DMS53 treated with DMSO at 0.1 percent for 48 hours (cell line): ENCODE data around the gene TNFRSF8.

ENCODE experiments used
- DNase-seq: peaks from one replicate; lab custom pipeline; 2025; ENCODE audit not compliant: unreplicated experiment; lab: John Stamatoyannopoulos, UW

TNFRSF8 gene

DNA sequence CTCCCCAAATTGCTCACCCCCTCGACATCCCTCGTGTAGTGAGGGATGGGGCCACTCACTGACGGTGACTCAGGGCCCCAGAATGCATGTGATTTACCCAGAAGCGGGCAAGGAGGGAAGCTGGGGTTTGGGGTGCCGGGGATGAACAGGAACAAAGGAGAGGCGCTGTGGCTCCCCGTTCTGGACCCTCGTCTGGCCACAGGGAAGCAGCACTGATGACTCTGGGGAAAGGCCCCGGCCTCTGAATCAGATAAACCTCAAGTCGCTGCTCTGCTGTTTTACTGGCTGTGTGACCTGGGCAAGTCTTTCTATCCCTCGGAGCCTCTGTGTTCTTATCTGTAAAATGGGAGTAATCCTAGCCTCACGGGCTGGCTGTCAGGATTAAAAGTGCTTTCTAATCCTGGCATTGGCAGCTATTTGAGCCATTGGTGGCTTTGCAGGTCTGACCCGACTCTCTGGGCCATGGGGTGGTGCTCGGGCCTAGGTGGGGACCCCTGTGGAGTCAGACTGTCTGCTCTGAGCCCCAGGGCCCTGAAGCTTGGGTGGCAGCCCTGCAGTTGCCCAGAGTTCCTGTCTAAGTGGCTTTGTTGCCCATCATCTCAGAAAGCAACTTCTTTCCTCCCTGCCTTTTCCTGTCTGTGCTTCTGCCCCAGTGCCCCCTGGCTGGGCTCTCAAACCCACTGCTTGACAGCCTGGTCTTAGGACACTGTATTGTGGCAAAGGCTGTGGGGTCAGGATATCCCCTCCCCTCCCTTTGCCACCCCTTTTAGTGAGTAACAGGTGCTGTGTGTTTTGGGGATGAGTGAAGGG, 109.1 kb downstream of the TNFRSF8 start:
- no peak for DNase-seq

DNA sequence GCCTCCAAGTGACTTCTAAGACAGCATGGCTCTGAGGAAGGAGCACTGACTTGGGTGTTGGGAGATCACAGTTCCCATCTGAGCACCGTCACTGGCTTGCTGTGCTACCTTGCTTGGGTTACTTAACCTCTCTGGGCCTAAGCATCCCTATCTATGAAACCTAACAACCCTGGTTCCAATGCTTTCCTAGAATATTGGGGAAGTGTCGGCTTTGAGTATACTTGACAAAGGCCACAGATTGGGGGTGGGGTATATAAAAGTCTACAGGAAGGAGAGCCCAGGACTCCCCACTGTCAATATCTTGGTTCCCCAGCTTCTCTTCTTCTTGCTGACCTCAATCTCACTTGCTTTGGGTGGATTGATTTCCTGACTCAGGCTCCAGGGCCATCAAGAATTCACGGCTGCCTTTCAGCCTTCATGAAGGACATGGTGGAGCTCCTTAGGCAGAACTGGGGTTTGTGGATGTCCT, 110.0 kb downstream of the TNFRSF8 start:
- DNase-seq = no peak

DNA sequence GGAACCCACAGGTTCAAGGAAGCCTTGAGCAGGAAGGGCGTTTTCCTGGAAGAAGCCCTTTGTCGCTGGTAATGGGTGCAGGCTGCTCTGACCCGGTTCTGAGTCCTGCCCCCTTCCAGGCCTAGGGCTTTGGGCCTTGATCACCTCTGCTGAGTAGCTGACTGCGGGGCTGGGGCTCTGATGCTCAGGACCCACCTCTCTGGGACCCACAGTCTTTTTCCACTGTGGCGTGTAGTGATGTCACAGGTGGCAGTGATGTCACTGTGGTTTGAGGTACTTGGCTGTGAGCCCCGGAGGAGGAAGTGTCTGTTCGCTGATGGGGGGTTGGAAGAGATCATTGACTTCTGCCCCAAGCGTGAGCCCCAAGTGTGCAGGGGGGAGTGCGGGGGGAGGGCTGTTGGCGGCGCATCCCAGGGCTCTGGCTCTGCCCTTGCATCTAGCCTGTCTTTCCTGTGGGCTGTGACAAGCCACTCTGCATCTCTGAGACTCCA, 110.6 kb downstream of the TNFRSF8 start:
- DNase-seq = no peak

DNA sequence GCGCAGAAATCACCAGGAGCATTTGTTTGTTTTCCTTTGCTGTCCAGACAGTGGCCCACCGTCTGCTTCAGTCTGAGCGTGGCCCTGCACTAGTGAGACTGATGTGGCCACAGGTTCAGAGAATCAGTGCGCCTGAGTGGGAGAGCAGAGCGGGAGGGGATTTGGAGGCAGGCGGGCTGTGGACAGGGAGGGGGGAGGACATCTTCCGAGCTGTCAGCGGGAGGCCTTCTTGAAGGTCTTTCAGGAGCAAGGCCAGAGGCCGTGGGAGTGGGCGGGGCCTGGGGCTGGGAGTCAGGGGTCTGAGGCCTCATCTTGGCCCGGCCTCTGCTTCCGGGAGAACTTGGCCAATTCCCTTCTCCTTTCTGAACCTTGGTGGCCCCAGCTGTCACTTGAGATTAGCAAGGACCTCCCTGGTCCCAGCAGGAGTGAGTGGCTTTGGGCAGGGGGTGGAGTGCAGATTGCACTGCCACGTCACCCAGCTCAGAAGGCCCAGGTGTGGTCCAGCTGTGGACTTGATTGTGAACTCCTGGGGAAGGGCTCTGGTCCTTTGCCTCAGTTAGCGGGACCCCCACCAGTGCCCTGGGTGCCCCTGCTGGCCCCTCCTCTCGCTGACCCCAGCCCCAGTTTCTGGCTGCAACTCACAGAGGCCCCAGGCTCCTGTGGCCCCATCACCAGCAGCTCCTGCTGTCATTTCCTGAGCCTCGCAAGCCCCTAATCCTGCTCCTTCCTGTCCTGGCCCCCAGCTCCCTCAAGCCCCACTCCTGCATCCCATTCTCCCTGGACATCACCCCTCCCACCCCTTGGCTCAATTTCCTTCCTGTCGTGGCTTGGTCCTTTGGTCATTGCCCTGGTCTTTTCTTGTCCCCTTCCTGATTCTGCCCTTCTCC, 112.1 kb downstream of the TNFRSF8 start:
- DNase-seq = no peak

DNA sequence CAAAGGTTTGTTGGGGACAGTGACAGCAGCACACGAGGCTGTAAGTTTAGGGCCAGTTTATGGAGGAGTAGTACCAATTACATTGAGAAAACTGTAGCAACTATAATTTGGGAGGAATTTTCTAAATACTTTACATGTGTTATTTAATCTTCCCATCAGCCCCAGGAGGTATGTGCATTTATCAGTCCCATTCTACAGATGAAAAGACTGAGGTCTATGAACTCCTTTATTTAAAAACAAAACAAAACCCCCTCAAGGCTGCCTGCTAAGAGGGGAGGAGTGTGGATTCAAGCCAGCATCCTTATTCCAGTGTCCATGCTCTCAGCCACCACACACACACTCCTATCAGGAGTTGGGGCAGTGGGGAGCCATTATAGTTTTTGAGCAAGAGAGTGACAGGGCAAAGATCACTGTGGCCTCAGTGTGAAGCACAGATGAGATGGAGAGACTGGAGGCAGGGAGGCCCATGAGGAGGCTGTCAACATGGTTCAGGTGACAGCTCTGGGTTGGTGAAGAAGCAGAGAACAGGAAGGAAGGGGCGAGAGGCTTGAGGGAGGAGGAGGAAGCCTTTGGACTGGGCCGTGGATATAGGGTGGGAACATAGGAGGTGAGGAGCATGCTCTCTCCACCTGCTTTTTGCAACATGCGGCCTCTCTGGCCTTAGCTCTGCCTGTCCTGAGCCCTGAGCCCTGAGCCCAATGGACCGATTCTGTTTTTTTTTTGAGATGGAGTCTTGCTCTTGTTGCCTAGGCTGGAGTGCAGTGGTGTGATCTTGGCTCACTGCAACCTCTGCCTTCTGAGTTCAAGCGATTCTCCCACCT, 113.4 kb downstream of the TNFRSF8 start:
- no peak for DNase-seq

DNA sequence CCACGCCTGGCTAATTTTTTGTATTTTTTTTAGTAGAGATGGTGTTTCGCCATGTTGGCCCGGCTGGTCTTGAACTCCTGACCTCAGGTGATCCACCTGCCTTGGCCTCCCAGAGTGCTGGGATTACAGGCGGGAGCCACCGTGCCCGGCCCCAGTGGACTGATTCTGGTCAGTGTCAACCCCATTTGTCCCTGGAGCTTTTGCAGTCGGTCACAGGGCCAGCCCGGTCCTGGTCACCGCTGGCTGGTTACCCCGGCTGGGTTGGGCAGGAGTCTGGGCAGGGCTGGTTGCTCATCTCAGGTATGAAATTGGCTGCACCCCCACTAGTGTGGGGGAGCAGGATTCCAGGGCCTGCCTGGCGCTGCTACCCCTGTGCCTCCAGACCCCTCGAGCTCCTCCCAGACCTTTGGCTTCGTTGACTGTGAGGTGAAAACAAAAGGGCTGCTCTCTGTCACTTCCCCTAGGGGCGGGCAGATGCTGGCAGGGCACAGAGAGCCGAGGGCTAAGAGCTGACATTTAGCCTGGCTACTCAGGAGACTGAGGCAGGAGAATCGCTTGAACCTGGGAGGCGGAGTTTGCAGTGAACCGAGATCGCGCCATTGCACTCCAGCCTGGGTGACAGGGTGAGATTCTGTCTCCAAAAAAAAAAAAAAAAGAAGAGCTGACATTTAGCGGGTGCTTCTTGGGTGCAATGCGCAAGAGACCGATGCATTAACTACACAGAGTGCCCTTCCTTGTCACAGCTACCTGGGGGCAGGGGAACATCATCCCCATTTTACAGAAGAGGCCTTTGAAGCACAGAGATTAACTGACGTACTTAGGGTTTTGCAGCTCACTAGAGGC, 114.3 kb downstream of the TNFRSF8 start:
- DNase-seq = no peak

DNA sequence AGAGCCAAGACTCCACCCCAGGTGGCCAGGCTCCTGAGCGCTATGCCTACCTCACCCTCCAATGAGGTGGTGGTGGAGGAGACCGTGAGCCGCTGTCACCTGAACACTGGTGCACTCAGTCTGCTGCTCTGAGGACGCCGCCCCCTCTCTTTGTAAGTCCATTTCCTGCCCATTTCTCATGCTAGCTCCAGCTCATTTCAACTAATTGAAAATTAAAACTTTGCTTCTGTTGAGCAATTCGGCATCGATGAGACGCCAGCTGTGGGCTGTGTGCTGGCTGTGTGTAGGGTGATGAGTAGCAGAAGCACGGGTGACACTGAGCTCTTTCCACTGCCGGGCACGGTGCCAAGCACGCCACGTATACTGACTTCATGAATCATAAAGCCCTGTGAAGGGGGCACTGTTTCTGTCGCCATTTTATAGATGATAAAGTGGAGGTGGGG, 114.9 kb downstream of the TNFRSF8 start:
- no peak for DNase-seq

DNA sequence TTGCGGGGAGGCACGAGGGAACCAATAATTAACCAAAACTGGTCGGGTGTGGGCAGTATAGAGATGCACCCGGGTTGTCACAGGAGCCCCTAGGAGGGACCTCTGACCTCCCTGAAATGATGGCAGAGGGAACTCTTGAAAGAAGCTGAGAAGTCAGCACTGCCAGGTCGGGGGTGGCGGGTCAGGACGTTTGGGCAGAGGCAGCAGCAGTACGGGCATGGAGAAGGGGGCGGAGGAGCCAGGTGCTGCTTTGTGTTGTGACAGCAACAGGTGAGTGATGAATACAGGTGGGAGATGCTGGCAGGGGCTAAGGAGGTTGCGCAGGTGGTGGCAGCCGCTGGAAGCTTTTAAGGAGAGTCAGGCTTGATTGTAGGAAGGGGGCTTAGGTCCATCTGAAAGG, 115.4 kb downstream of the TNFRSF8 start:
- no peak for DNase-seq

DNA sequence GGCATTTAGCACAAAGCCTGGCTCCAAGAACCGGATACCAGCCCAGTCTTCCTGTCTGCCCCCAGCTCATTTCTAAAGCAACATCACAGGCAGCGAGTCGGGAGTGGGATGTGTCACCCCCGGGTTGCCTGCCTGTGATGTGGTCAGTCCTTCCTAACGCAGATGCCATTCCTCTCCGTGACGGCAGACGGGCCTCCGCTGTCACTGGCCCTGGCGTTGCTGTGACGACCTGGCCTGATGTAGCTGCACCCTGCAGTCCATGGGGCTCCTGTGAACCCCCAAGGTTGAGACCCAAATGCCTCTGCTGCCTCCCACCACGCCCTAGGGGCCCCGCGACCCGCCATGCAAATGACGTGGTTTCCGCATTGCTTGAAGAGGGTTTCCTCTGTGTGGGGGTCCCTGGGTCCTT, 116.0 kb downstream of the TNFRSF8 start:
- no peak for DNase-seq

DNA sequence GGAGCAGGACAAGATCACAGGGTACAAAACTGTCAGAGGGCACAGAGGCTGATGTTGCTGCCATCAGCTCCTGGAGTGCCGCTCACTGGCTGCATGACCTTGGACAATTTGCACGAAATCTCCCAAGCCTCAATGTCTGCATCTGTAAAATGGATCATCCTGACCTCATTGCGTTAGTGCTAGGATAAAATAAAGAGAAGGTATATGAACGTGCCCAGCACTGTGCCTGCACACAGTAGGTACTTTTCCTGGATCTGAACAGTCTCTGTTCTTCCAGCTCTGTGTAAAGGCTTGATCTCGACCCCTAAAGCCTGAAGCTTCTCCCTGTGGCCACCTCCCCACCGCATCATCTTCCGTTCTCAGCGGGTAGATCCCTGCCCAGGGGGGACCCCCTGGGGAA, 116.6 kb downstream of the TNFRSF8 start:
- no peak for DNase-seq

DNA sequence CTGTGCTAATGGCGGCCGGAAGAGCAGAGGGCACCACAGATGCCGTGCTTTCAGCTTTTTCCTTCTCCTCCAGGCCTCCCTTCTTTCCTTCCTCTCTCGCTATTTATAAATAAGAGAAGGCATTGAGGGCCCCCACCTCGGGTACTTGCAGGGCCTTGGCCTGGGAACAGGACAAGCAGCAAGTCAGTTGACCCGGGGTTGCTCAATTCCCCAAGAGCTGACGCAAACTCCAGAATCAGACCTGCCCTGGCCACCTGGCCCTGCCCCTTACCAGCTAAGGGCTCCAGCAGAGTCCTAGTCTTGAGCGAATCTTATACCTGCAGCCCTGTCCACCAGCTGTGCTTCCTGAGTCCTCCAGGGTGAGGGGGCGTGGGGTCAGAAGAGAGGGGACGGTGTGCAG, 117.2 kb downstream of the TNFRSF8 start:
- DNase-seq = no peak

DNA sequence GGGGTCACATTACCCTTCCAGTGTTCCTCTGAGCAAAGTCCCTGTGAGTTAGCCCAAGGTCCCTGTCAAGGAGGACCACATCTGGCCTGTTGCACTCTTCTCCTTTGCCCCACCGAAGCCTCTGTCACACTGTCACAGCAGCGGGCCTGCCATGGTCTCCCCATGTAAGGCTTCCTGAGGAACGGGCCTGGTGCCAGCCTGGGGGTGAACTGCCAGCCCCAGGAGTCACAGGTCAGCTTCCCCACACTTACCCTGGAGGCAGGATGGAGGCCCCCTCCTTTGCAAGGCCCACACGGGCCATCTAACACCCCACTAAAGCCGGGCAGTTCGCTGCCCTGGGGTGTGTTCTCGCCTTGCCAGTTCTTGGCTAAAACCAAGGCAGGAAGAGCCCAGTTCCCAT, 117.8 kb downstream of the TNFRSF8 start:
- DNase-seq = no peak

DNA sequence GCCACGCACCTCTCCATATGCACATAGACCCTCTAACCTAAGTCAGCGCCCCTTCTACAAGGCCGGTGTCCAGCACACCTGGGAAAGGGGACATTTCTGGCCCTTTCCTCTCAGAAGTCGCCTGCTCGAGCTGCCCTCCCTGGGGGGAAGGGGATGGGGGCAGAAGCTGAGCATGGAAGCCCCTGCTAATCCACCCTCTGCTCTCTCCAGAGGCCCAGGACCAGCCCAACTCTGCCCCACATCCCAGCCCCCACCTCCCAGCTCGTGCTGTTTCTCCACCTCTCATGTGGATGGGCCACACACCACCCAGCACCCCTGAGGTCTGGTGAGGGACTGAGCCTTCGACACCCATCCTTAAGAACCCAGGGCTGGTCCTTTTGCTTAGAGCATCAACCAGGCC, 118.5 kb downstream of the TNFRSF8 start:
- no peak for DNase-seq

DNA sequence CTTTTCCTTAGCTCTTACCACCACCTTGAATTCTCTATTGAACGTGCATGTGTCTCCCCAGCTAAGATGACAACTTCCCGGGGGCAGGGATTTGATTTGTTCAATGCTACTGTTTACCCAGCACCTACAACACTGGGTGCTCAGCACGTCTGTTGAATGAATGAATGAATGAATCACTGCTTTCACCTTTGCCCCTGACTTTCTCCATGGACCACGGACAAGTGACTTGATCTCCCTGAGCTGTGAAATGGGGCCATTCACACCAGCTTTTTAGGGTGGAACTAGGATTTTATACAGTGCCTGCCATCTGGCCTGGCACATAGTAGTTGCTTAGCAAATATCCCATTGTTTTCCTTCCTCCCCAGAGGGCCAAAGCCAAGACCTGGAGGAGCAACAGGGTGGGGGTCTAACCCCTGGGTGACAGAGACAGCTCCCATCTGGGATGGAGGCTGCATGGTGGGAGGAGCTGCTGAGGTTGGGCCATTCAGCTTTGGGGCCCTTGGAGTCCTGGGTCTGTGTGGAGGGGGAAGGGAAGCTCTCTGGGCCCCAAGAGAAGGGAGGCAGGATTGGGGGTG, 119.4 kb downstream of the TNFRSF8 start:
- no peak for DNase-seq

DNA sequence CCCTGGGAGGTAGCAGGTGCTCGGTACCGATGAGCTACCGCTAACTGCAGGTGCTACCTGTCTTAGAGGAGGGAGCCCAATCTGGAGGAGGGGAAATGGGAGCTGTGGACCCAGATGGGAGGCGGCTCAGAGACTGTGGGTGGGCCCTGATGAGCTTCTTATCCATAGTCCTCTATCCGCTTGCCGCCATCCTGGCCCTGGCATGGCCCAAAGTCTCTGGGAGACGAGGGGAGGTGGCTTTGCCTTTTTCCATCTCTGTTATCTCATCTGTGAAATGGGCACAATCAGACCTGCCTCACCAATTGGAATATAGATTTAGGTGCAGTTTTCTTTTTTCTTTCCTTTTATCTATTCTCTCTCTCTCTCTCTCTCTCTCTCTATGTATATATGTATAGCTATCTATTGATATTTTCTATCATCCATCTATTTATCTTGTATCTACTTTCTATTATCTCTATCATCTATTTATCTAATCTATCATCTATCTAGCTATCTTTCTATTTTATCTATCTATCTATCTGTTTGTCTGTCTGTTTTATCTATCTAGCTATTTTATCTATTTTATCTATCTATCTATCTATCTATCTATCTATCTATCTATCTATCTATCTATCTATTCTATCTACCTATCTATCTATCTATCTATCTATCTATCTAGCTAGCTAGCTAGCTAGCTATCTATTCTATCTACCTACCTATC, 120.1 kb downstream of the TNFRSF8 start:
- no peak for DNase-seq

DNA sequence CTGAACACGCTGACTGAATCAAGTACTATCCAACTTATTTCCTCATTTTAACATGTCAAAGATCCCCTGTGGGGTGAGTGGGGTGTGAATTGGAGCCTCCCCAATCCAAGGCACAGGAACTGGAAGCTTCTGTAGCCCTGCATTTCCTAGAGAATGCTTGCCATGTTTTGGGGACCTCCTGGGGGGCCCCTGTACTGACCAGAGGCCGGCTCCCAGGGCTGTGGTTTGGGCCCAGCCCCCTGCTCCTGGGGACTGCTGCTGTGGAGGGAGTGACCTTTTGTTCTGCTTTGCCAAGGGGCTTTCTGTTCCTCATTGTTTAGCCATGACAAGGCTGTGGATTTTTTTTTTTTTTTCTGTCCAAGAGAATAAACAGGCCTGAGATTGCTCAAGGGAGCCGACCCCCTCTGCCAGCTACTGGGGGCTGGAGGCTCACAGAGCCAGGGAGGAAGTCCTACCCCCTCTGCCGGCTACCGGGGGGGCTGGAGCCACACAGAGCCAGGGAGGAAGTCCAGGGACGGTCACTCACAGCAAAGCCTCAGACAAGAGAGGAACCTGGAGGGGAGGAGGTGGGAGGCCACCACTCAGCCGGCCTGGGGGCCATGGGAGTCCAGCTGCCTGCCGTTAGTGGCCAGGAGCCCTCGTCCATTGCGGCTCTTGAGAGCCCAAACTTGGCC, 121.0 kb downstream of the TNFRSF8 start:
- no peak for DNase-seq

DNA sequence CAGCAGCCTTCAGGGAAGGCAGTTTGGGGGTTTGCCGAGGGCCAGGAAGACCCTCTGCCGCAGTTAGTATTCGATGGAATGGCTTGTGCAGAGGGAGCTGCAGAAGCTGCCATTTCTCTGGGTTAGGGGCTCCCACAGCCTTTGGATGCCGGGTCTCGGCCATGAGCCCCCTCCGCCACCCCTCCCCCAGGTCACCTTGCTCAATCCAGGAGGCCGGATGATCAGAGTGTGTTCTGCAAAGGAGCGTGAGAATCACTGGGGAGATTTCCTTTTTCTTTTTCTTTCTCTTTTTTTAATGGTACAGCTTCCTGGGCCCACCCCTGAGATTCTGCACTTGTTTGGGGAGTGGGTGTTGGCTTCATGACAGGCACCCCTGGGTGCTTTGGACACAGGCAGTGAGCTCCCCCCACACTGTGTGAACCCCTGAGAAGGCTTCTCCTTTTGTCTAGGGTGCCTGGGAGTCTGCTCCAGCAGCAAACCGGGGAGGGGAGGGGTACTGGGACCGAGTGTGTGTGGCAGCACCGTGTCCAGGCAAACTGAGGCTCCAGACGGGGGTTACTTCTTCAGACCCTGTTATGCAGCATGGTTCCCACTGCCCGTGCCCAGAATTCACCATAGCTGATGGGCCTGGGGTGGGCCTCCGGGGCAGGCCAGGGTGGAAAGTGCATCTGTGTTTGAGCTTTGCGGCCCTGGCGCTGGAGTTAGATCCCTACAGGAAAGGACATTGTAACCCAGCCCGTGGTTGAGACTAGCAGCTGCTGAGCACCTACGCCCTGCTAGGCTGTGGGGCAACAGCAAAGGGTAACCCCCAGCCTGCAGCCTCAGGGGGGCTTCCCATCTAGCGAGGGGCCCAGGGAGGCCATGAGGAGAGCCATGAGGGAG, 122.2 kb downstream of the TNFRSF8 start:
- DNase-seq = no peak
